Measurements from ENCODE around the gene OR2Y1.
"Not testable (repeated sequence)": the region's sequence is repeated elsewhere in the genome, so short reads cannot be mapped to it uniquely, and the experiment has no call there.

Gene OR2Y1

GRCh38 chr5:180739958-180740357, at the start of gene OR2Y1:
Gene OR2Y1, minus strand, starts transcription at chr5:180740058. Its CDS starts 0 bp downstream, at chr5:180740058.
- DNase-seq (ENCODE audit: low read depth), result no peak

- not testable (repeated sequence) for DNase-seq (ENCODE audit: low read depth)
These were observed 49.0 kb upstream of the OR2Y1 start for GRCh38 chr5:180788651-180789410.

GRCh38 chr5:180787711-180788431, 48.0 kb upstream of the OR2Y1 start:
- no peak for DNase-seq (ENCODE audit: low read depth)

- DNase-seq (ENCODE audit: low read depth), result no peak
These were observed 46.9 kb upstream of the OR2Y1 start for GRCh38 chr5:180786531-180787398.

GRCh38 chr5:180785794-180786221, 46.0 kb upstream of the OR2Y1 start:
- DNase-seq (ENCODE audit: low read depth), result no peak

GRCh38 chr5:180785121-180785781, 45.4 kb upstream of the OR2Y1 start:
- DNase-seq (ENCODE audit: low read depth), result no peak

GRCh38 chr5:180784497-180785097, 44.7 kb upstream of the OR2Y1 start:
- no peak for DNase-seq (ENCODE audit: low read depth)

- DNase-seq (ENCODE audit: low read depth), result no peak
These were observed 43.6 kb upstream of the OR2Y1 start for GRCh38 chr5:180783340-180784052.

- no peak for DNase-seq (ENCODE audit: low read depth)
These were observed 42.9 kb upstream of the OR2Y1 start for GRCh38 chr5:180782748-180783147.

GRCh38 chr5:180781900-180782326, 42.1 kb upstream of the OR2Y1 start:
- DNase-seq (ENCODE audit: low read depth), result not testable (repeated sequence)

GRCh38 chr5:180779985-180780610, 40.2 kb upstream of the OR2Y1 start:
- no peak for DNase-seq (ENCODE audit: low read depth)

- DNase-seq (ENCODE audit: low read depth), result no peak
These were observed 37.6 kb upstream of the OR2Y1 start for GRCh38 chr5:180777475-180777874.

GRCh38 chr5:180776376-180776775, 36.5 kb upstream of the OR2Y1 start:
- no peak for DNase-seq (ENCODE audit: low read depth)

- no peak for DNase-seq (ENCODE audit: low read depth)
These were observed 35.8 kb upstream of the OR2Y1 start for GRCh38 chr5:180775624-180776023.

GRCh38 chr5:180771839-180772238, 32.0 kb upstream of the OR2Y1 start:
- no peak for DNase-seq (ENCODE audit: low read depth)

- no peak for DNase-seq (ENCODE audit: low read depth)
These were observed 30.0 kb upstream of the OR2Y1 start for GRCh38 chr5:180769821-180770220.

GRCh38 chr5:180755601-180756000, 15.7 kb upstream of the OR2Y1 start:
- no peak for DNase-seq (ENCODE audit: low read depth)

- DNase-seq (ENCODE audit: low read depth), result no peak
These were observed 4.4 kb upstream of the OR2Y1 start for GRCh38 chr5:180744253-180744652.

GRCh38 chr5:180742727-180743126, 2.9 kb upstream of the OR2Y1 start:
- no peak for DNase-seq (ENCODE audit: low read depth)

- DNase-seq (ENCODE audit: low read depth), result not testable (repeated sequence)
These were observed 1.1 kb upstream of the OR2Y1 start for GRCh38 chr5:180740953-180741352.
